ENCODE measurements around the gene DDAH1. TPM values are rescaled to one million over a fixed set of nuclear protein-coding genes. Genes with fewer than 3 reads are reported as not detected.

DDAH1 gene
- polyA plus RNA-seq, 2 of the 4 experiments (the other 2 are of a cell fraction), result 5.7 to 12.6 TPM

DNA sequence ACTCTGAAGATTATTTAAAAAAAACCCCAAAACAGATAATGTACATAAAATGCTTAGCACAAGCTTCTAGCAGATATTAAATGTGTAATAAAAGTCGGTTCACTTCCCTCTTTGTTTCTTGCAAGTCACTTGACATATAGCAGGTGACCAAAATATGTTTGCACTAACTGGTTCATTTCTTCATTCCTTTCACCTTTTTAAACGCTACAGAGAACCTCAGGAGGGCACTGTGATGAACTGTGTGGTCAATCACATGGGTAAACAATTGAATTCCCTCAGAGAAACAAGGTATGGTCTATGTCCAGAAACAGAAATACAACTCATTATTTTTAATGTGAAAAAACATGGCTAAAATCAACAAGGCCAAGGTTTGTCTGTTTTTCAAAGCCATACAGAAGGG, 137.2 kb downstream of the DDAH1 start:
- ChIA-PET POLR2A (no interaction called here), CTCF (interaction anchor here (1.8 to 2.7 kb wide), 2 partner anchors 16 to 19 kb away, joined by 5 to 14 read pairs; no protein-coding TSS in a partner anchor)
- H3K4me1 ChIP-seq, result peaks cover 76% of the 10 kb centered on the region
- FAIRE-seq (no peak), DNase-seq (ENCODE audit: low read depth in 1 of 2, low spot score in 1 of 2) (no peak), ATAC-seq (no peak)
- H3K4me2 ChIP-seq, result no peak overlapping the region
- H3K9me3 ChIP-seq, result no peaks in the 10 kb centered on the region
- 32% methylated on average over 2 of the region's 2 CpGs for WGBS (ENCODE audit: missing lambda C conversion rate)
- peak overlapping the region; percentile 56 to 85 for H3K27ac ChIP-seq
- H3K4me3 ChIP-seq, result no peak overlapping the region
- TF ChIP-seq, protein P1, sequence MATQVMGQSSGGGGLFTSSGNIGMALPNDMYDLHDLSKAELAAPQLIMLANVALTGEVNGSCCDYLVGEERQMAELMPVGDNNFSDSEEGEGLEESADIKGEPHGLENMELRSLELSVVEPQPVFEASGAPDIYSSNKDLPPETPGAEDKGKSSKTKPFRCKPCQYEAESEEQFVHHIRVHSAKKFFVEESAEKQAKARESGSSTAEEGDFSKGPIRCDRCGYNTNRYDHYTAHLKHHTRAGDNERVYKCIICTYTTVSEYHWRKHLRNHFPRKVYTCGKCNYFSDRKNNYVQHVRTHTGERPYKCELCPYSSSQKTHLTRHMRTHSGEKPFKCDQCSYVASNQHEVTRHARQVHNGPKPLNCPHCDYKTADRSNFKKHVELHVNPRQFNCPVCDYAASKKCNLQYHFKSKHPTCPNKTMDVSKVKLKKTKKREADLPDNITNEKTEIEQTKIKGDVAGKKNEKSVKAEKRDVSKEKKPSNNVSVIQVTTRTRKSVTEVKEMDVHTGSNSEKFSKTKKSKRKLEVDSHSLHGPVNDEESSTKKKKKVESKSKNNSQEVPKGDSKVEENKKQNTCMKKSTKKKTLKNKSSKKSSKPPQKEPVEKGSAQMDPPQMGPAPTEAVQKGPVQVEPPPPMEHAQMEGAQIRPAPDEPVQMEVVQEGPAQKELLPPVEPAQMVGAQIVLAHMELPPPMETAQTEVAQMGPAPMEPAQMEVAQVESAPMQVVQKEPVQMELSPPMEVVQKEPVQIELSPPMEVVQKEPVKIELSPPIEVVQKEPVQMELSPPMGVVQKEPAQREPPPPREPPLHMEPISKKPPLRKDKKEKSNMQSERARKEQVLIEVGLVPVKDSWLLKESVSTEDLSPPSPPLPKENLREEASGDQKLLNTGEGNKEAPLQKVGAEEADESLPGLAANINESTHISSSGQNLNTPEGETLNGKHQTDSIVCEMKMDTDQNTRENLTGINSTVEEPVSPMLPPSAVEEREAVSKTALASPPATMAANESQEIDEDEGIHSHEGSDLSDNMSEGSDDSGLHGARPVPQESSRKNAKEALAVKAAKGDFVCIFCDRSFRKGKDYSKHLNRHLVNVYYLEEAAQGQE (IDR thresholded peaks at IDR 0.05), result no peak
- no peak for TF ChIP-seq HOXB13 (CRISPR knock-in tag; IDR thresholded peaks at IDR 0.05; ENCODE audit: low read depth)
- no peak for TF ChIP-seq HMGXB4 (CRISPR knock-in tag; IDR thresholded peaks at IDR 0.05; ENCODE audit: borderline replicate concordance)
- no peak for TF ChIP-seq CHD2 (IDR thresholded peaks at IDR 0.05; ENCODE audit: low read length, partially characterized antibody)
- TF ChIP-seq MAFK (IDR thresholded peaks at IDR 0.05; ENCODE audit: partially characterized antibody), result no peak
- TF ChIP-seq FOSB (CRISPR knock-in tag; IDR thresholded peaks at IDR 0.05), result no peak
- no peak for TF ChIP-seq RARB (CRISPR knock-in tag; IDR thresholded peaks at IDR 0.05)

GRCh38 chr1:85326851-85327250, 138.1 kb downstream of the DDAH1 start:
- ChIA-PET CTCF (interaction anchor here (1.0 to 2.7 kb wide), 3 partner anchors 17 to 71 kb away, joined by 3 to 14 read pairs (median 5); no protein-coding TSS in a partner anchor), POLR2A (no interaction called here)
- Histone ChIP-seq H3K4me3 (no peak overlapping the region), H3K4me2 (peak overlapping the region; percentile 64), H3K4me1 (peaks cover 84% of the 10 kb centered on the region), H3K27ac (peak overlapping the region; percentile 56 to 85), H3K9me3 (no peaks in the 10 kb centered on the region)
- no peak for ATAC-seq
- TF ChIP-seq CBX8 (IDR thresholded peaks at IDR 0.05) (no peak), HMGXB4 (CRISPR knock-in tag; IDR thresholded peaks at IDR 0.05; ENCODE audit: borderline replicate concordance) (no peak), NFE2L2 (conservative IDR thresholded peaks at IDR 0.05; ENCODE audit: low read length) (no peak), BHLHE40 (IDR thresholded peaks at IDR 0.05; ENCODE audit: low read depth, low read length) (no peak), RARB (CRISPR knock-in tag; IDR thresholded peaks at IDR 0.05) (no peak), KDM5A (IDR thresholded peaks at IDR 0.05) (no peak), RAD21 (conservative IDR thresholded peaks at IDR 0.05 in 1 of 2, IDR thresholded peaks at IDR 0.05 in 1 of 2) (no peak), RCOR1 (IDR thresholded peaks at IDR 0.05; ENCODE audit: low read depth, low read length) (no peak), PHF8 (IDR thresholded peaks at IDR 0.05; ENCODE audit: borderline replicate concordance, low read depth) (no peak), HOXA7 (CRISPR knock-in tag; IDR thresholded peaks at IDR 0.05) (no peak), EHF (CRISPR knock-in tag; IDR thresholded peaks at IDR 0.05) (no peak), CHD2 (IDR thresholded peaks at IDR 0.05; ENCODE audit: low read length, partially characterized antibody) (no peak), SREBF2 (IDR thresholded peaks at IDR 0.05) (no peak), CEBPB (IDR thresholded peaks at IDR 0.05) (no peak), E2F6 (IDR thresholded peaks at IDR 0.05; ENCODE audit: borderline replicate concordance, low read depth) (no peak)
- TF ChIP-seq, protein P2, sequence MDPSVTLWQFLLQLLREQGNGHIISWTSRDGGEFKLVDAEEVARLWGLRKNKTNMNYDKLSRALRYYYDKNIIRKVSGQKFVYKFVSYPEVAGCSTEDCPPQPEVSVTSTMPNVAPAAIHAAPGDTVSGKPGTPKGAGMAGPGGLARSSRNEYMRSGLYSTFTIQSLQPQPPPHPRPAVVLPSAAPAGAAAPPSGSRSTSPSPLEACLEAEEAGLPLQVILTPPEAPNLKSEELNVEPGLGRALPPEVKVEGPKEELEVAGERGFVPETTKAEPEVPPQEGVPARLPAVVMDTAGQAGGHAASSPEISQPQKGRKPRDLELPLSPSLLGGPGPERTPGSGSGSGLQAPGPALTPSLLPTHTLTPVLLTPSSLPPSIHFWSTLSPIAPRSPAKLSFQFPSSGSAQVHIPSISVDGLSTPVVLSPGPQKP (IDR thresholded peaks at IDR 0.05; ENCODE audit: low read depth, low read length), result no peak
- DNase-seq (ENCODE audit: low read depth in 1 of 2, low spot score in 1 of 2), result no peak
- 95% methylated on average over 5 of the region's 5 CpGs for WGBS (ENCODE audit: missing lambda C conversion rate)
- no peak for FAIRE-seq
